HG02798 (cell line): ENCODE results near the gene COX5A.
A peak's percentile ranks its signal among the peaks of the same experiment; 100 is the strongest.

Source experiments
- ATAC-seq: cut with Tn5 transposase; IDR thresholded peaks from one replicate; pipeline ENCODE4 v1.9.1; 2021; ENCODE audit warnings: mild to moderate bottlenecking; ENCODE audit not compliant: unreplicated experiment, poor library complexity

The COX5A gene

GRCh38 chr15:74937590-74938371 is at the start of gene COX5A:
Gene COX5A, minus strand, starts transcription at chr15:74938073. Its CDS starts 59 bp downstream, at chr15:74938014.
- peak; percentile 92 for ATAC-seq

- ATAC-seq, result peak; percentile 51
Measured at GRCh38 chr15:74983725-74984231, 45.9 kb upstream of the COX5A start.

GRCh38 chr15:74982183-74982582 is 44.3 kb upstream of the COX5A start:
- ATAC-seq, result no peak

DNA sequence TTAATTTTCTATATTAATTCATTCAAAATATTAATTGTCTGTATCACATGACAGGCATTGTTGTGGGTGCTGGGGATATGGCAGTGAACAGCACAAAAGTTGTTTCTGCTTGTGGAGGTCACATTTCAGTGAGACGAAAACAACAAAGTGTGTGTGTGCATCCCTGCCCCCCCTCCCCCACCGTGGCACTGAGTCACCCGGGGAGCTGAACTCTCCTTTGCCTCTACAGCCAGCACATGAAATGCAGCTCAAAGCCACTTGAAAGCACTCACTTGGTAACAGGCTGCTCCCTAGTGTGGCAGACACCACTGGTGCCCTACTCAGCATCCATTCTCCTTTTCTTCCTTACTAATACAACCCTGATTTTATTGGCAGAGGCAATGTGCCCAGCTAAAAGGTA is 40.6 kb upstream of the COX5A start:
- ATAC-seq, result no peak

GRCh38 chr15:74978077-74978476 is 40.2 kb upstream of the COX5A start:
- ATAC-seq, result no peak

- no peak for ATAC-seq
Measured at GRCh38 chr15:74977599-74977998, 39.7 kb upstream of the COX5A start.

GRCh38 chr15:74976159-74976558 is 38.3 kb upstream of the COX5A start:
- ATAC-seq, result no peak

DNA sequence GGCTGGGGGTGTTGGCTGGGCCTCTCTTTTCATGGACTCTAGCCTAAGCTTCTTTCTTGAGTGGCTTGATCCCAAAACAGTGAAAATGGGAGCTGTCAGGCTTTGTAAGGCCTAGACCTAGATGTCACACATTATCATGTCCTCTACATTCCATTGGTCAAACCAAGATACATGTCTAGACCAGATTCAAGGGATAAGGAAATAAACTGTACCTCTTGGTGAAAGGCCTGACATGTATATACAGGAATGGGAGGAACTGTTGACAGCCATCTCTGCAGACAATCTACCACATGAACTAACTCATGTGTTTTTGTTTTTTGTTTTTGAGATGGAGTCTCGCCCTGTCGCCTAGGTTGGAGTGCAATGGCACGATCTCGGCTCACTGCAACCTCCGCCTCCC is 29.8 kb upstream of the COX5A start:
- no peak for ATAC-seq

DNA sequence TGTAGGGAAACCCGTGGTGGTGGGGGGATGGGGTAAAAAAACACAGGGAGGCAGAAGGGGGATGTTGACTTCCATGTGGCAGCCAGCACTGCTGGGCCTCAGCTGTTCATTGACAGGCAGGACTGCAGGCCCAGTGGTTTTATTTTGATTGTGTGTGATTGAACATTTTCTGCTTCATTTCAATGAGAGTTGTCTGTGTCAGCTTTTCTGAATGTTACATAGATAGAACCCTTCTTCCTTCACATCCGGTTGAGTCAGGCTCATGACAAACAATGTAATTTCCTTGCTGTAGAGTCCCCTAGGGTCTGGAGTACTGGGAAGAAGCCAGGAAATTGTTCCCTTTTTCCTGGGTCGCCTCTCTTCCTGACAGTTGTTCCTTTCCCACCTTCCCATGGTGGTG is 26.9 kb upstream of the COX5A start:
- ATAC-seq, result no peak

- ATAC-seq, result no peak
Measured at GRCh38 chr15:74963213-74963612, 25.3 kb upstream of the COX5A start.

DNA sequence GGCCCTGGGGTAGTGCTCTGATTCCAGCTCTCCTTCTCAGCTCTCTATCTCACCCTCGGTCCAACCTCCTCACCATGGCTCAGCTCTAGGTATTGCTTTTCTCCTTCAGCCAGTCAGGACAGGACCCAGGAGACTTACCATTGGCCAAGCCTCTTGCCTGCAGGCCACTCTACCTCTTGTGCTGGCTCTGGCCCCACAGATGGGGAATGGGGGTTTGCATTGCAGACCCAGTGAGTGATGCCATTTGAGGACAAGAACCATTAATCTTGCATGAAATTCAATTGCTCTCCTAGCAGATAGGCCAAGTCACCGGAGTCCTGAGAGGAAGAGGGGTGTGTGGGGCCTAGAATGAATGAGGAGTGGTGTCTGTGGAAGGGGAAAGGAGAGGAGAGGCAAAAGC is 24.8 kb upstream of the COX5A start:
- ATAC-seq, result no peak

DNA sequence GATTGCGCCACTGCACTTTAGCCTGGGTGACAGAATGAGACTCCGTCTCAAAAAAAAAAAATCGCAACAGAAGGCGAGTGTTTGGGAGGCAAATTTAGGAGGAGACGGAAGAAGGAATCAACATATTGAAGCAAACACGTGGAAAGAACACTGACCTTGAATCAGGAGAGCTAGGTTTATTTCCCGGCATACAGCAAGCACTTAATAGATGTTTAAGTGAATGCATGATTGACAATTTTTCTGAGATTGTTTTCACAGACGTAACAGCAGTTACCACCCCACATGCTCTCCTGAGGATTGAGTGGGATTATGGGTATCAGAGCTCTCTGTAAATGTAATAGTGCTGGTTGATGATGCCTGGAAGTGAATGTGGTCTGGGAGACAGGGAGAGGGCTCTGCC is 24.3 kb upstream of the COX5A start:
- no peak for ATAC-seq

GRCh38 chr15:74961616-74962015 is 23.7 kb upstream of the COX5A start:
- no peak for ATAC-seq

GRCh38 chr15:74960995-74961588 is 23.2 kb upstream of the COX5A start:
- ATAC-seq, result no peak

- ATAC-seq, result no peak
Measured at GRCh38 chr15:74960286-74960685, 22.4 kb upstream of the COX5A start.

- ATAC-seq, result no peak
Measured at GRCh38 chr15:74959586-74959939, 21.7 kb upstream of the COX5A start.

GRCh38 chr15:74958908-74959585 is 21.2 kb upstream of the COX5A start:
- no peak for ATAC-seq

GRCh38 chr15:74958320-74958907 is 20.5 kb upstream of the COX5A start:
- no peak for ATAC-seq

- ATAC-seq, result no peak
Measured at GRCh38 chr15:74957476-74958035, 19.7 kb upstream of the COX5A start.

DNA sequence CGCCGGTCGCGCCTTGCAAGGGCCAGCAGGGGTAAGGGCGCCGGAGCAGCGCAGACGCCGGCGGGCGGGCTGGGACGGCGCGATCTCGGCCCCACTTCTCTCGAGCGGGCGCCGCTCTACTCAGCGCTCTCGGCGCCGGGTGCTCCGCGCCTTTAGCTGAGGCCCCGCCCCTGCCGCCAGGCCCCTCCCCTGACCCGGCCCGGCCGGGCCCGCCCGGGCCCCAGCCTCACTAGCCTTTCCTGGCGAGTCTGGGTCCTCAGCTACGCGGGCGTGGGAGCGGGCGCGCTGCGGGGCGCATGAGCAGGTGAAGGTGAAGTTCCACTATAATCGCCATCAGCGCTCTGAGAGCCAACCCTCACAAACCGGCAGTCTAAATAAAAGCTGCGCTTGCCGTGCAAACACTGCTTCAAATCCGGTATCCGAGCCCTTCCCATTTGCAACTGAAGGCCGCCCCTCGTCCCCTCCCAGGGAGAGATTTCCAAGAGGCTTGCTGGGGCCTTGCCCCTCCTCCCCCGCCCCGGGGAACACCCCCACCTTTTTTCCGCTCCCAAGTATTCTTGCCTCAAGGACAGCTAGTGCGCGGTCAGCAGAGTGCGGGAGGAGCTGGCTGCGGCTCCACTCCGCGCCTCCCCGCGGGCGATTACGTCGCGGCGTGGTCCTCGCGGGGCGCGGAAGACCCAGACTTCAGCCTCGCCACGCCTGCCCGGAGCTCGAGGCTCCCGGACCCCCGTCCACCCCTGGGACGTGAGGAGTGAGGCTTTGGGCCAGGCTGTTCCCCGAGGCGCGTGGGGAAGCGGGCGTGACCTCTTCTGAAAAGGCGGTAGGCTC is 19.0 kb upstream of the COX5A start, which contains the start of gene RPP25:
Gene RPP25, minus strand, starts transcription at position 125 of the 828 bp plus-strand sequence. CDS start 189 bp downstream, outside the sequence.
- peak; percentile 82 for ATAC-seq
